ENCODE data around the gene GAS1. TPM values are rescaled to one million over a fixed set of nuclear protein-coding genes. Genes with fewer than 3 reads are reported as not detected.

The GAS1 gene
- total RNA-seq, 1 donor from 2014 or later: not detected

- Mint-ChIP-seq H3K27me3 (peaks cover 5% of the 10 kb centered on the region), H3K9me3 (no peaks in the 10 kb centered on the region), H3K27ac (no peak overlapping the region), H3K4me3 (no peak overlapping the region), H3K4me1 (no peaks in the 10 kb centered on the region), H3K36me3 (ENCODE audit: low read depth) (no peaks in the 10 kb centered on the region)
- ATAC-seq (ENCODE audit: low read depth) (no peak), DNase-seq (no peak)
- POLR2A ChIA-PET: no interaction called here
- intact Hi-C loops (cut with micrococcal nuclease): no loop called here
- TF ChIP-seq CTCF (IDR thresholded peaks at IDR 0.05): no peak
- CTCF ChIA-PET: no interaction called here
Measured at GRCh38 chr9:86966852-86967511, 19.7 kb upstream of the GAS1 start.

GRCh38 chr9:86965636-86966395 is 18.5 kb upstream of the GAS1 start:
- Mint-ChIP-seq H3K36me3 (ENCODE audit: low read depth) (no peaks in the 10 kb centered on the region), H3K27ac (no peak overlapping the region), H3K4me1 (no peaks in the 10 kb centered on the region), H3K4me3 (no peak overlapping the region), H3K27me3 (peaks cover 5% of the 10 kb centered on the region), H3K9me3 (no peaks in the 10 kb centered on the region)
- TF ChIP-seq CTCF (IDR thresholded peaks at IDR 0.05): no peak
- ChIA-PET POLR2A (no interaction called here), CTCF (no interaction called here)
- intact Hi-C loops (cut with micrococcal nuclease): no loop called here
- ATAC-seq (ENCODE audit: low read depth): no peak
- no peak for DNase-seq

GRCh38 chr9:86962692-86963091 is 15.4 kb upstream of the GAS1 start:
- ChIA-PET POLR2A (no interaction called here), CTCF (no interaction called here)
- Mint-ChIP-seq H3K27ac (no peak overlapping the region), H3K4me1 (no peaks in the 10 kb centered on the region), H3K4me3 (no peak overlapping the region), H3K9me3 (no peaks in the 10 kb centered on the region), H3K27me3 (no peaks in the 10 kb centered on the region), H3K36me3 (ENCODE audit: low read depth) (no peaks in the 10 kb centered on the region)
- intact Hi-C loops (cut with micrococcal nuclease): no loop called here
- no peak for DNase-seq
- no peak for ATAC-seq (ENCODE audit: low read depth)
- TF ChIP-seq CTCF (IDR thresholded peaks at IDR 0.05): no peak

- intact Hi-C loops (cut with micrococcal nuclease): no loop called here
- Mint-ChIP-seq H3K9me3 (no peaks in the 10 kb centered on the region), H3K36me3 (ENCODE audit: low read depth) (no peaks in the 10 kb centered on the region), H3K4me1 (no peaks in the 10 kb centered on the region), H3K27ac (no peak overlapping the region), H3K27me3 (no peaks in the 10 kb centered on the region), H3K4me3 (no peak overlapping the region)
- ChIA-PET POLR2A (no interaction called here), CTCF (no interaction called here)
- DNase-seq: no peak
- no peak for ATAC-seq (ENCODE audit: low read depth)
- TF ChIP-seq CTCF (IDR thresholded peaks at IDR 0.05): no peak
Measured at GRCh38 chr9:86960938-86961337, 13.6 kb upstream of the GAS1 start.

- no peak for DNase-seq
- CTCF ChIA-PET: no interaction called here
- Mint-ChIP-seq H3K9me3 (no peaks in the 10 kb centered on the region), H3K27ac (no peak overlapping the region), H3K4me1 (no peaks in the 10 kb centered on the region), H3K36me3 (ENCODE audit: low read depth) (no peaks in the 10 kb centered on the region), H3K4me3 (no peak overlapping the region), H3K27me3 (peaks cover 8% of the 10 kb centered on the region)
- ATAC-seq (ENCODE audit: low read depth): no peak
- POLR2A ChIA-PET: no interaction called here
- intact Hi-C loops (cut with micrococcal nuclease): no loop called here
- no peak for TF ChIP-seq CTCF (IDR thresholded peaks at IDR 0.05)
Measured at GRCh38 chr9:86958203-86958602, 10.9 kb upstream of the GAS1 start.

Data from activated B cell treated with CpG ODN at 0.5 μM for 24 hours (primary cell).